Uterus (tissue), 4 donors: ENCODE data around the gene IFITM5. TPM values are rescaled to one million over a fixed set of nuclear protein-coding genes. Genes with fewer than 3 reads are reported as not detected.
A peak's percentile ranks its signal among the peaks of the same experiment; 100 is the strongest.

Source experiments
- DNase-seq, 2 donors: peaks; one replicate each; pipeline ENCODE4 v3.0.0-alpha.2; 2019 to 2020
- H3K27ac ChIP-seq, 2 donors: fragments of 200-600 bp; sonication (generic); 1 replicate in 1 of 2; 2 replicates in 1 of 2; pipeline ENCODE4 v1.5.1; 2016 to 2018
- H3K27me3 ChIP-seq, 2 donors: fragments of 200-600 bp; sonication (generic); one replicate each; pipeline ENCODE4 v1.5.1; 2018 to 2019; ENCODE audit warnings: control low read depth in 1 of 2
- H3K36me3 ChIP-seq, 2 donors: fragments of 200-600 bp; sonication (generic); one replicate each; pipeline ENCODE4 v1.5.1; 2019; ENCODE audit warnings: control low read depth in 1 of 2
- H3K4me1 ChIP-seq, 2 donors: fragments of 200-600 bp; sonication (generic); one replicate each; pipeline ENCODE4 v1.5.1; 2018 to 2019; ENCODE audit warnings: control low read depth in 1 of 2
- H3K4me3 ChIP-seq, 2 donors: fragments of 200-600 bp; sonication (generic); 1 replicate in 1 of 2; 2 replicates in 1 of 2; pipeline ENCODE4 v1.5.1; 2018 to 2019; ENCODE audit warnings: mild to moderate bottlenecking in 1 of 2
- H3K9me3 ChIP-seq, 2 donors: fragments of 200-600 bp; sonication (generic); one replicate each; pipeline ENCODE4 v1.5.1; 2019; ENCODE audit warnings: control low read depth in 1 of 2
- CTCF ChIP-seq, 4 experiments: fragments of 200-600 bp in 2 of 4; fragments of 450-650 bp in 2 of 4; sonication (generic) in 2 of 4; IDR thresholded peaks; one replicate each; pipeline ENCODE4 v1.5.1; 2016 to 2019; ENCODE audit warnings: antibody characterized with exemption in 4 of 4, mild to moderate bottlenecking in 2 of 4, moderate library complexity in 1 of 4
- POLR2A ChIP-seq, 2 donors: fragments of 450-650 bp; IDR thresholded peaks; one replicate each; pipeline ENCODE4 v1.6.1; 2016; ENCODE audit warnings: antibody characterized with exemption in 2 of 2, mild to moderate bottlenecking in 1 of 2, moderate library complexity in 1 of 2
- intact Hi-C: fragments of 100-400 bp; cut with DNase I; formaldehyde crosslinking; loops from one replicate; pipeline ENCODE4 v1.15.1; 2023; ENCODE audit warnings: low total_unique reads
- small RNA-seq: library from RNA; depleted of rRNA; stranded (forward); fragments of <200 nt; gene quantifications from one replicate; pipeline ENCODE3, GENCODE V24; 2016
- total RNA-seq, 4 donors: library from RNA; depleted of rRNA in 3 of 4; stranded (reverse); fragments of >200 nt in 3 of 4; gene quantifications; one replicate each; pipeline versions ENCODE4 v1.1.0 to v1.2.4, GENCODE V29; 2014 to 2023
- donor health status: DM: yes; HTN: yes; CAD: no.

The IFITM5 gene
- total RNA-seq, 4 donors from 2014 or later, result not detected

GRCh38 chr11:252666-253065, 46.7 kb downstream of the IFITM5 start:
- no peaks in the 10 kb centered on the region for H3K27me3 ChIP-seq
- no peaks in the 10 kb centered on the region for H3K9me3 ChIP-seq
- no peaks in the 10 kb centered on the region for H3K36me3 ChIP-seq
- DNase-seq, result no peak
- no peak overlapping the region for H3K4me3 ChIP-seq
- no peak overlapping the region for H3K27ac ChIP-seq
- TF ChIP-seq POLR2A (IDR thresholded peaks at IDR 0.05), result no peak
- TF ChIP-seq CTCF (IDR thresholded peaks at IDR 0.05), result no peak
- H3K4me1 ChIP-seq, result no peaks in the 10 kb centered on the region
- intact Hi-C loops, result no loop called here

- Histone ChIP-seq H3K27ac (no peak overlapping the region), H3K9me3 (no peaks in the 10 kb centered on the region), H3K4me3 (no peak overlapping the region), H3K4me1 (no peaks in the 10 kb centered on the region), H3K27me3 (no peaks in the 10 kb centered on the region), H3K36me3 (no peaks in the 10 kb centered on the region)
- DNase-seq, result no peak
- no peak for TF ChIP-seq CTCF (IDR thresholded peaks at IDR 0.05)
- intact Hi-C loops, result no loop called here
Measured at GRCh38 chr11:251550-251949, 47.8 kb downstream of the IFITM5 start.

- peak in 1 of 2 donors; percentile 46 for DNase-seq
- intact Hi-C loops, result no loop called here
- no peak overlapping the region for H3K27ac ChIP-seq
- TF ChIP-seq POLR2A (IDR thresholded peaks at IDR 0.05) (no peak), CTCF (IDR thresholded peaks at IDR 0.05) (peak; percentile 39 to 49 (median 42))
- no peaks in the 10 kb centered on the region for H3K36me3 ChIP-seq
- H3K9me3 ChIP-seq, result no peaks in the 10 kb centered on the region
- H3K27me3 ChIP-seq, result no peaks in the 10 kb centered on the region
- H3K4me1 ChIP-seq, result no peaks in the 10 kb centered on the region
- no peak overlapping the region for H3K4me3 ChIP-seq
Measured at GRCh38 chr11:250740-251299, 48.5 kb downstream of the IFITM5 start.

- no peak for DNase-seq
- no peak for TF ChIP-seq CTCF (IDR thresholded peaks at IDR 0.05)
- Histone ChIP-seq H3K9me3 (no peaks in the 10 kb centered on the region), H3K36me3 (no peaks in the 10 kb centered on the region), H3K4me1 (no peaks in the 10 kb centered on the region), H3K27me3 (no peaks in the 10 kb centered on the region), H3K4me3 (no peak overlapping the region), H3K27ac (no peak overlapping the region)
- intact Hi-C loops, result no loop called here
Measured at GRCh38 chr11:250274-250673, 49.1 kb downstream of the IFITM5 start.

- no peak for DNase-seq
- TF ChIP-seq CTCF (IDR thresholded peaks at IDR 0.05), result no peak
- TF ChIP-seq POLR2A (IDR thresholded peaks at IDR 0.05), result no peak
- intact Hi-C loops, result no loop called here
- Histone ChIP-seq H3K27ac (no peak overlapping the region), H3K4me1 (no peaks in the 10 kb centered on the region), H3K9me3 (no peaks in the 10 kb centered on the region), H3K36me3 (no peaks in the 10 kb centered on the region), H3K4me3 (no peak overlapping the region), H3K27me3 (no peaks in the 10 kb centered on the region)
Measured at GRCh38 chr11:249062-249461, 50.3 kb downstream of the IFITM5 start.

Small RNA genes lying within 50 kb of the gene (small RNA-seq; reads per million reads assigned to genes)
- not detected for gene AC136475.6

Other genes starting within 250 kb of the IFITM5 start
- gene SCGB1C1, start 106.4 kb downstream of the IFITM5 start, total RNA-seq, result not detected
- gene BET1L, start 92.1 kb downstream of the IFITM5 start, total RNA-seq, result 10 to 100 TPM in 3 of 4 donors, 1 to 10 TPM in 1; 8.7 to 57.8 (median 15.0) TPM
- 100 to 1,000 TPM in 2 of 4 donors, 10 to 100 TPM in 2; 84.5 to 376 (median 192) TPM for gene RIC8A, start 91.8 kb downstream of the IFITM5 start, total RNA-seq
- 10 to 100 TPM in 2 of 4 donors, 1 to 10 TPM in 2; 1.5 to 25.9 (median 9.8) TPM for gene SIRT3, start 63.2 kb downstream of the IFITM5 start, total RNA-seq
- 10 to 100 TPM; 17.9 to 94.3 (median 78.2) TPM for gene PSMD13, start 62.5 kb downstream of the IFITM5 start, total RNA-seq
- under 1 TPM in 2 of 4 donors, not detected in 2; 0.30 to 0.51 TPM for gene NLRP6, start 21.1 kb downstream of the IFITM5 start, total RNA-seq
- 10 to 100 TPM in 3 of 4 donors, 1 to 10 TPM in 1; 7.9 to 29.1 (median 14.2) TPM for gene PGGHG, start 10.4 kb downstream of the IFITM5 start, total RNA-seq
- 100 to 1,000 TPM in 3 of 4 donors, 10 to 100 TPM in 1; 27.8 to 926 (median 269) TPM for gene IFITM2, start 8.3 kb upstream of the IFITM5 start, total RNA-seq
- gene IFITM1, start 14.5 kb upstream of the IFITM5 start, total RNA-seq, result 100 to 1,000 TPM in 2 of 4 donors, 10 to 100 TPM in 2; 13.4 to 672 (median 239) TPM
- gene IFITM3, start 21.3 kb upstream of the IFITM5 start, total RNA-seq, result 1,000 to 10,000 TPM in 1 of 4 donors, 100 to 1,000 TPM in 2, 10 to 100 TPM in 1; 22.2 to 1,343 (median 242) TPM
- 10 to 100 TPM in 2 of 4 donors, 1 to 10 TPM in 2; 1.8 to 39.7 (median 19.9) TPM for gene B4GALNT4, start 70.0 kb upstream of the IFITM5 start, total RNA-seq
- 1 to 10 TPM in 2 of 4 donors, under 1 TPM in 1, not detected in 1; 0.46 to 5.1 (median 1.5) TPM for gene PKP3, start 94.7 kb upstream of the IFITM5 start, total RNA-seq
- gene SIGIRR, start 115.5 kb upstream of the IFITM5 start, total RNA-seq, result 10 to 100 TPM; 13.3 to 61.5 (median 38.4) TPM
- gene ANO9, start 142.5 kb upstream of the IFITM5 start, total RNA-seq, result 1 to 10 TPM in 2 of 4 donors, under 1 TPM in 2; 0.59 to 8.2 (median 1.1) TPM
- gene PTDSS2, start 150.8 kb upstream of the IFITM5 start, total RNA-seq, result 10 to 100 TPM; 20.7 to 43.7 (median 22.8) TPM
- gene RNH1, start 207.7 kb upstream of the IFITM5 start, total RNA-seq, result 100 to 1,000 TPM; 111 to 175 (median 142) TPM
- 10 to 100 TPM in 3 of 4 donors, 1 to 10 TPM in 1; 5.4 to 37.6 (median 23.8) TPM for gene HRAS, start 236.1 kb upstream of the IFITM5 start, total RNA-seq
- 1 to 10 TPM in 2 of 4 donors, not detected in 2; 1.7 to 1.9 TPM for gene LRRC56, start 238.0 kb upstream of the IFITM5 start, total RNA-seq